Measurements from ENCODE around the gene KIT.
A peak's percentile ranks its signal among the peaks of the same experiment; 100 is the strongest.

KIT gene

DNA sequence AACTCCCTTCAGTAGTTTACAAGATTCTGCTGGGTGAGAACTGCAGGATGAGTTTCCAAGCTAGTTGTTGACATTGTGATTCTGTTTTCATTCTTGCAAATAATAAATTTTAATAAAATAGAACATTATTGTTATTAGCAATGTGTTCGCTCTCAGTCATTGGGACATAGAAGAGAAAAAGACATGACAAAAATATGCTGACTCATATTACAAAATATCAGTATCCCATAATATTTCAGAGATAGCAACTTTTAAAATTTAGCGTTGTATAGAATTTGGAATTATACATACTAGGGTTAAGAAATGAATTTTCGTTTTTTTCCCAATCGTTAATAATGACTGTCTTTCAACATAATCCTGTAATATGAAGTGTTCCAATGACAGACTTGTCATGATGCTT, 45.4 kb downstream of the KIT start:
- no peak for DNase-seq (ENCODE audit: low spot score)

DNA sequence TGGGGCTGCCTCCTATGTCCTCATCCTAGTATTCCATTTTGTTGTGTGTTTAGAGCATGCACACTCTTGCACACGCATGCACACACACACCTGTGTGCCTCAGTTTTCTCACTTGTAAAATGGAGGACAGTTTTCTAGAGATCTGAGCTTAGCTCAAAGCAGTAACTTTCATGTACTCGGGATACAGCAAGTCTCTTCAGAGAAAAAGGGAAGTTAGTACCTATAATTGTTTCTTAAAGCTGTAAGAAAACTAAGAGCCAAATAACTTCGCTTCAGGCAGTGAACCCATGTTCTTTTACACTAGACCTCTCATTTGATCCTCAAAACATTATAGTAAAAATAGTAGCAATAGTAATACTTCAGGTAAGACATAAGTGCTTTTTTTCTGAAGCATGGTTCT, 49.6 kb downstream of the KIT start:
- DNase-seq (ENCODE audit: low spot score), result no peak

DNA sequence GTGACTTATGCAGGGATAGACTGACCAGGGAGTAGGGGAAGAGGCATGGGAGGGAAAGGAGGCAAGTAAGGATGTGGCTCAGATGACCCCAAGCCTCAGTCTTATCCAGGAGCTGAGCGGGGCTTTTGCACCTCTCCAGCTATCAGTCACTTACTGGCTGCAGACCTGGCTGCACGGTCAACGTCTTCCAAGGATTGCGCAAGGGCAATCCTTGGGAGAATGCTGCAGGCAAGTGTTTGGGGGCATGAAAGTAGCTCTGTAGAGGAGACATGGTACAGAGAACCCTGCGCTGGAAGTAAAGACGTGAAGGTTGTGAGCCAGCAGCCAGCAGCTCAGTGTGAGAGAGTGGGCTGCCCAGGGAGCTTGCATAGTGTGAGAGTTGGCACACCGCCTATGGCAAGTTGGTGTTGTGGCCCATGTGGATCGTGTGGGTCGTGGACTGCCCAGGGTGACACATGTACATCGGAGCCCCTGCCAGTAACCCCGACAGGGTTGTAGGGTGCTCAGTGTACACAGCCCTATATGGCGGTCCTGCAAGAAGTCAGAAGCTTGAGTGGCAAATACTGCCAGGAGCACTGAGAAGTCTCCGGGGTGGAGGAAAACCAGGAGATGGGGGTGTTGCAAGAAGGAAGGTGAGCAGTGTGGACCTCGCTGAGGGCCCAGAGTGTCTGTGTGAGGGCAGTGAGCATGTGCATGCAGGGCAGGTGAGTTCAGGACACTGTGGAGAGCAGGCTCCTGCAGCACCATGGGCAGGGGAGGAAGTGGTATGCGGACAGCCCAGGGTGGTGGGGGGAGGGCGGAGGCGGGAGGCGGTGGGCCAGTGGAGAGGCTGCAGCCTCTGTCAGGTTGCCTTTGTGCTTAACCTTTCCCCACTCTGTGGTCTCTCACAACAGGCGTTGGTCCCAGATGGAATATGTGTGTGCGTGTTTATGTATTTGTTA, 50.9 kb downstream of the KIT start:
- no peak for DNase-seq (ENCODE audit: low spot score)

DNA sequence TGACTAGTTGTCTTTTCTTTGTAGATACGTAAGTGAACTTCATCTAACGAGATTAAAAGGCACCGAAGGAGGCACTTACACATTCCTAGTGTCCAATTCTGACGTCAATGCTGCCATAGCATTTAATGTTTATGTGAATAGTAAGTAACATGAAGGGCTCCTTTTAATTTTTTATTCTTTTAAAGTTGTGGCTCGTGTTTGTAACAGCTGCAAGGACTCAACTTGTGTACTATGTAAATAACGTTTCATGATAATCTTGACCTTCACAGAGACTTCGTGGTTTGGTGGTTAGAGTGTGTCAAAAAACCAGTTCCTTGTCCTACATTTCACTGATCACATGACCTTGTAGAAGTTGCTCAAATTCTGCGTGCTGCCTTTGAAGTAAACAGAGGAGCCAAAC, 51.6 kb downstream of the KIT start:
- DNase-seq (ENCODE audit: low spot score), result no peak

DNA sequence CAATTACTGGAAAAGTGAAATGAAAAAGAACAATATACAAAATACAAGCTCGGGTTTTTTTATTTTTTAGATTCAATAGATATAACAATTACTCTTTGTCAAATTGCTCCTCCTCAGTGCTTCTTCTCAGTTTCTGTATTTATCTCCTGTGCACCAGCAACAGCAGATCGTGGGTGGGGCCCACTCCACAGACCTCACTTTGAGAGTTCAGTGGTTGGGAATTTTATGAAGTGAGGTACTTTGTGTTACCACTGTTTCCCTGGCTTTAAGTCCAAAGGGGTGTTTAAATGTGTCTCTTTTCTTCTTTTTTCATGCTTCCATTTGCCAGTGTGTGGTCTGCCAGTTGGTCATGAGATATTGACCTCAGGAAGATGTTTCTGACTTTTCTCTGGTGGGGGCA, 54.4 kb downstream of the KIT start:
- DNase-seq (ENCODE audit: low spot score), result peak; percentile 40

DNA sequence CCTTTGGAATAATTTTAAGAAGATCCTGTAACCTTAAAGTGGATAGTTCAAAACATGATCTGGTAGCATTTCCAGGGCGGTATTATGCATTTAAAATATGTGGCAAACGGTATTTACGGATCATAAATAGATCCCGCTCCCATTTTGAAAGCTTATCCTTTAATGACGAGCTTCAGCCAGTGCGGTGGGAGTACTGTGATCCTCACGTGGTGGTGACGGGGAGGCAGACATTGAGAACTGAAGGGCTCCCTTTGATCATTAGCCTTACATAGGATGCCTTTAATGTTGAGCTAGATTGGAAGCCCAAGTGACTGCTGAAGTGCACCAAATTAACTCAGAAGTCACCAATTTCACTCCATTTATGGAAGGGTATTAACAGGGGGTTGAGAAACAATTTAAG, 56.9 kb downstream of the KIT start:
- DNase-seq (ENCODE audit: low spot score), result no peak

DNA sequence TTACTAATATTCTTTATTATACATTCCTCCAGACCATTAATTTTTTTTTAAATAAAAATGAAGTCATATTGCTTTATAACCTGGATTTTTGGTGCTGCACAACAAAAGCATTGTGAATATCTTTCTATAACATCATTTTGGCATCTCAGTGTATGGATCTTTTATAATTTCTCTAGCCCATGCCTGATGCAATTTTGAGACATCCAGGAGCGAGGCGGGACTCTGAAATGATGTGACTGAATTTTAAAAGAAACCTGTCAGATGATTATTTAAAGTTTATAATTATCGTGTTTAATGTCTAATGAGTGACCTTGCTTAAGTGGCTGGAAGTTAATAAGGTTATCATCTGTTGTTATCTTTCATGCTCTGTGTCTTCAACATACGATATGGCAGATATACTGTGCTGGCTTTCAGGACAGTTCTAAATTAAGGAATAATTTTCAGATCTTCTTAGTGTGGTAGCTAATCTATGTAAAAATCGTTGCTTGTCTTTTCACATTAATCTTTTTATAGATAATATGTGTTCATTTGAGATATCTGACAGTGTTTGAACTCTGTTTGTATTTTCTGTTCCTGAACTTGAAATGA, 58.8 kb downstream of the KIT start:
- DNase-seq (ENCODE audit: low spot score), result no peak

DNA sequence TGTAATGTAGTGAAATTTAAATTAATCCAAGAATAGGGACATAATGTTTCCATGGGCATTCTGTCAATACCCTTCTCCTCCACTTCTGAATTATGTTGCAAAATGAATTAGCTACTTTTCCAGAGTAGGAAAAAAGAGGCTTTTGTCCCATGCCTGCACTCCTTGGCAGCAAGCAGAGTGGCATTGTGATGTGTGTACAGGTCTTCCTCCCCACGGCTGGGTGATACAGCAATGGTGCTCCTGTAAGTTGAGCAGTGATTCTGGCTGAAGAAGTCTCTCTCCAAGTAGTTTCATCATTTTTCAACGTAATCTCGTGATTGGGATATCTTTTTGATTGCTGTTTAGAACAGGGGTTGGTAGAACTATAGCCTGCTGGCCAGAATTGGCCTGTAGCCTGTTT, 59.9 kb downstream of the KIT start:
- no peak for DNase-seq (ENCODE audit: low spot score)

DNA sequence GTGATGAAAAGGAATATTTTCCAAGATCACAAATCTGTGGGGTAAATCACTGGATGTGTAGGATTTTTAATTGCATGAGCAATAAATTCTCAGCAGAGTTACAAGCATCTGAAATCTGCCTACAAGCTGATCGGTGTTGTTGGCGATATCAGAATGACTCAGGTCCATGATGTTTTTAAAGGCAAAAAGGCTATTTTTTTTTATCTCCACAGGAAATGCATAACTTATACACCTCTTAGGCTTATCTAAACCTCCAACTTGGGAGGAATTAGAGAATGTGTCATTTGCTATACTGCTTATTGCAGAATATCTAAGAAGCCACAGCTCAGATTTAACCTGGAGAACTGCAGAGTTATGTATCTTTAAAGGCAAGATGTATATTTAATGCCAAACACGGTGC, 61.6 kb downstream of the KIT start:
- DNase-seq (ENCODE audit: low spot score), result no peak

DNA sequence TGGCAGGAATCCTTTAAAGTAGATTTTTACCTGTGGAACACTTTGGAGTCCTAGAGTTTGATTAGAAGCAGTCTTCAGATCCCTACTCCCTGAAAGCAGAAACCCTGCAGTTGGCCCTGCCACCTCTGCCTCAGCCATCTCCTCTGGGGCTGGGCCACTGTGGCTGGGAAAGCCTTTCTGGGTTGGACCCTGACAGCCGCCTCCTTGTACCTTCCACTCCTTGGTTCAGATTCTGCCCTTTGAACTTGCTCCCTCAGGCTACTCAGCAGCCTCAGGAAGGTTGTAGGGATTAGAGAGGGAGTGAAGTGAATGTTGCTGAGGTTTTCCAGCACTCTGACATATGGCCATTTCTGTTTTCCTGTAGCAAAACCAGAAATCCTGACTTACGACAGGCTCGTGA, 65.5 kb downstream of the KIT start:
- no peak for DNase-seq (ENCODE audit: low spot score)

DNA sequence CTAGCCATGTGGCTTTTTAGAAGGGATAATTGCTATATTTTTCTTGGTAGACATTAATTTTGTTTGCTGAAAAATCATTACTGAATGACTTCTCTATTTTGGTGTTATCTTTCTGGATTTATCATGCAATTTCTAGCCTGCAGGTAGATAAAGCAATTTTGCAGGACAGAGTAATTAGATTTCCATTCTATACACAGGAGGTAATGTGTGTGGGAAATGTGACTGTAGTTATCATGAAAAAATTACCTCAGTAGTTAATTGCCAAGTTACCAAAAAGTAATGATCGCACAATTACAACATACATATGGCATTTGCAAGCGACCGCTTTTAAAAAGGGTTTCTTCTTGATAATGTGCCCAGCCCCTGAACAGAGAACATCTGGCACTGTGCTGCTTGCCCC, 66.1 kb downstream of the KIT start:
- no peak for DNase-seq (ENCODE audit: low spot score)

DNA sequence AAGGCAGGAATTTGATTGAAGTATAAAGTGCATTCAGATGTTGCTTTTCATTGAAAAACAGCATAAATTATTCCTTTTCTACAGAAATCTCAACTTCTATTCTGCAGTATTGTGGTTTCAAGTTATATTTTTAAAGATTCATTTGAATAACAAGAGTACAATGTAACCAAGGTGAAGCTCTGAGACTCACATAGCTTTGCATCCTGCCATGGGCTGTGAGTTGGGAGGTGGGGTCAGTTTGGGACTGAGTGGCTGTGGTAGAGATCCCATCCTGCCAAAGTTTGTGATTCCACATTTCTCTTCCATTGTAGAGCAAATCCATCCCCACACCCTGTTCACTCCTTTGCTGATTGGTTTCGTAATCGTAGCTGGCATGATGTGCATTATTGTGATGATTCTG, 69.2 kb downstream of the KIT start:
- DNase-seq (ENCODE audit: low spot score), result no peak

DNA sequence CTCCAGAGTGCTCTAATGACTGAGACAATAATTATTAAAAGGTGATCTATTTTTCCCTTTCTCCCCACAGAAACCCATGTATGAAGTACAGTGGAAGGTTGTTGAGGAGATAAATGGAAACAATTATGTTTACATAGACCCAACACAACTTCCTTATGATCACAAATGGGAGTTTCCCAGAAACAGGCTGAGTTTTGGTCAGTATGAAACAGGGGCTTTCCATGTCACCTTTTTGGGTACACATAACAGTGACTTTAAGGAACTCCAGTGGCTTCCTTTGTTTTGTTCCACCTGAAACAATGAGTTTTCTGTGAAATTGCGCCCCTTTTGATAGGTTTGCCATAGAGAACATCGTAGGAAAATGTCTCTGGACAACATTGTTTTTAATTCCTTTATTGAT, 69.6 kb downstream of the KIT start:
- no peak for DNase-seq (ENCODE audit: low spot score)

DNA sequence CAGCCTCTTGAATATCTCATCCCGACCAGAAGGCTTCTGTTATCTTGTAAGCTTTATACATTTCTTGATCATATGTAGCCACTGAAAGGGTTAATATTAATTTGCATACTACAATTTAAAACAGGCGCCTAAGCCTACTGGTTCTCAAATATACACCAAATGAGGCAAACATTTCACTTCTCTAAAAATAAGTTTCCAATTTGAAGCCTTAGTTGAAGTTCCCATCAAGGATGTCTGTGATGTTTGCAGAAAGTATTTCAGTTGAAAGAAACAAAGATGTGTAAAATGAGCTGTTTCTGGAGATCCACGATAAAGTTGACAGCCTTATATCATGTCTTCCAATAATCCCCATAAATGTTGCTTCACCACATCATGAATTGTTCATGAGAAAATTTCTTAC, 70.6 kb downstream of the KIT start:
- DNase-seq (ENCODE audit: low spot score), result no peak

DNA sequence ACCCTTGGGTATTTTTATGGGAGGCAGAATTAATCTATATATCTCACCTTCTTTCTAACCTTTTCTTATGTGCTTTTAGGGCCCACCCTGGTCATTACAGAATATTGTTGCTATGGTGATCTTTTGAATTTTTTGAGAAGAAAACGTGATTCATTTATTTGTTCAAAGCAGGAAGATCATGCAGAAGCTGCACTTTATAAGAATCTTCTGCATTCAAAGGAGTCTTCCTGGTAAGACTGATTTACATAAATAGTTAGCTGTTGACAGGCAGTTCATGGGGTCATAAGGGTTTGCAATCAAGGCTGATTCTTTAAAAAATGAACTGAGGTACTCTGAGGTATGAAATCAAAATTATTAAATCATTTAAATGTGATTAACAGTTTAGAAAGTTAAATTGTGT, 71.5 kb downstream of the KIT start:
- no peak for DNase-seq (ENCODE audit: low spot score)

DNA sequence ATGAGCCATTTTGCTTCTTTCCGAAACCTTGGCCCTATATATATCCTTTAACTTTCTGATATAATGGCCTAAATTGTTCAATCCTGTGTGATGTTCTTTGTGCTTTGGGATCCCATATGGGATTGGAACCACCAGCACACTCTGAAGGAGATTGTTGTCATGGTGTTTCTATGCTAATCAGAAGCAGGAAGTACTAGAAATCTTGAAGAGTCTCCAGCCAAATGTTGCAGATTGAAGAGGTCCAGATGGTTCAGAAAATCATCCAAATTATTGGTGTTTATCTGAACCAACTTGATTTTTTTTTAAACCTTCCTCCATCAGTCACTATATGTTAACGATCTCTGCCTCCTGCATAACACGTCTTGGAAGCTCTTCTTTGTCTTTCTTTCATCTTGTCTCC, 72.8 kb downstream of the KIT start:
- DNase-seq (ENCODE audit: low spot score), result no peak

DNA sequence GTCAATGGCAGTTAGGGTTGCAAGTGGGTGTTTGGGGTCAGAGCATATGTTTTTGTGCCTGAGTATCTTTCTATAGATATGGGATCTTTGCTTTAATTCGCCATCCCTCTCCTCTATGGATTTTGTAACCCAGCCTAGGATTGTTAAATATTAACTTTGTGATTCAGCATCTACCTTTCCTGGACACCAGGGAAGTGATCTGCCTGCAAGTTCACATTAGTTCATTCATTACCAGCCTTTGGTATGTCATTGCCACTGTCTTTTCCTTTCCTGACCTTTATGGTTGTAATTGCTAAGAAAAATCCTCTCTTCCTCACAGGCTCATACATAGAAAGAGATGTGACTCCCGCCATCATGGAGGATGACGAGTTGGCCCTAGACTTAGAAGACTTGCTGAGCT, 73.8 kb downstream of the KIT start:
- DNase-seq (ENCODE audit: low spot score), result no peak

DNA sequence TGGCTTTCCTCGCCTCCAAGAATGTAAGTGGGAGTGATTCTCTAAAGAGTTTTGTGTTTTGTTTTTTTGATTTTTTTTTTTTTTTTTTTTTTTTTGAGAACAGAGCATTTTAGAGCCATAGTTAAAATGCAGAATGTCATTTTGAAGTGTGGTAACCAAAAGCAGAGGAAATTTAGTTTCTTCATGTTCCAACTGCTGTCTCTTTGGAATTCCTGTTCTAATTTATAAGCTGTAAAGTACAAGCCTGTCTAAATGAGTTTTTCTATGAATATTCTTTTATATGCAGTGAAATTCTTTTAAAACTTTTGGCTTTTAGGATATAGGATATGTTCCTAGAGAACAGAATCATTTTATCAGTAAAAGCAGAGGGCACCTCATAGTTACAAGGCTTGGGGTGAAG, 74.2 kb downstream of the KIT start:
- DNase-seq (ENCODE audit: low spot score), result no peak

DNA sequence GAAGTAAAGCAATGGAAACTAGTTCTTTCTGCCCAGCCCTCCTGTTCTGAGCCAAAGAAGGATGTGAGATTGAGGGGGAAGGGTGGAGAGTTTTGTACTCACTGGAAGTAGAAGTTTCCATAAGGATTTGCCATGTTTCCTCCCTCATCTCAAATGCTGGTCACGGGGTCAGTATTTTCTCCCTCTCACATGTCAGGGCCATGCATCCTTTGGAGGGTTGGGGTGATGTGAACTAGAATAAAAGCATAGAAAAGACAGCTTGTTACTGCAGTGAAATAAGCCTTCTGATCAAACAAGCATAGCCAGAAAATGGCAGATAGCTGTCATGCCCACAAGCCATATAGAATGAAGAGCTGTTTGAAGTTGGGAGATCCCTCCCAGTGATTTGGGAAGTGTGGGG, 79.7 kb downstream of the KIT start:
- DNase-seq (ENCODE audit: low spot score), result no peak

DNA sequence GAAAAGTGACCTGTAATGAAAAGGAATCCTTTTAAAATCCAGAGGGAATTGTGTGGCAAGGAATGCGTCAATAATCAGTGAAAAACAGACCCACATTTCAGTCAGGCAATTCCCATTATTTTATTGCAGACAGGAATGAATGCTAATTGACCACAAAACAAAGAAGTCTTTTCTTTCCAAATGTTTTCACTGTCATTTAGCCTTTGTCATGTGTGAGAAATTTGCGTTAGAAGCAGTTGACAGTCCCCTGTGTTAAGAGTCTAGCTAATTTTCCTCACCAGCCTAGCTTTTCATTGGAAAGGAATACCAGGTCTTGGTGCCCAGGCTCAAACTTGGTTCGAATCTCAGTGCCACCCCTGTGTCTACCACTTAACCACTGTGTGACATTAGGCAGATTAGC, 83.4 kb downstream of the KIT start:
- no peak for DNase-seq (ENCODE audit: low spot score)

DNA sequence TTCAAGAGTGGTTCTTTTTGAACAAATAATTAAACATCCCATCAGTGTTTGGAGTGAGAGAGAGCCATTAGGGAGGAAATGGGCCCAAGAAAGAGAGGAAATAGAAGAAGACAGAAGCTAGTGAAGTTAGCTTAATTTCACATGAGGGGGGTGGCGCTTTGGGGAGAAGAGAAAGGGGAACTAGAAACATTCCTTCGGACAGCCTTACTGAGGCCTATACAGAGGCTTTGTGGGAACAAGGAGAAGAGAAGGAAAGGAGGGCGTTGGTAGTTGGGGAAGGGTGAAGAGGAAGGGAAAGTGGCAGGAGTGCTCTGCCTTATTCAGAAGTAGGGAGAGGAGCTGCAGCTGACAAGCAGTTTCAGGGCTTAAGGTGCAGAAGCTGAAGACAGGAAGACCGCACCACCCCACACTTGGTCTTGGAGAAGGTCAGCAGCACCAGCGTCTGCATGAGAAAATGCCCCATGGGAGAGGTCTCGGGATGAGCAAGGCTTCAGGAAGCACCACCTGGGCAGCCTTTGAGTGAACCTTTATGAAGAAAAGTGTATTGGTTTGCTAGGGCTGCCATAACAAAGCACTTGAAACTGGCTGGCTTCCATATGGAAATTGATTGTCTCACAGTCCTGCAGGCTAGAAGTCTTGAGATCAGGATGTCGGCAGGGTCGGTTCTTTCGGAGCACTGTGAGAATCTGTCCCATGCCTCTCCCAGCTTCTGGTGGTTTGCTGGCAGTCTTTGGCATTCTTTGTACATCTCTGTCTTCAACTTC, 85.1 kb downstream of the KIT start:
- no peak for DNase-seq (ENCODE audit: low spot score)

DNA sequence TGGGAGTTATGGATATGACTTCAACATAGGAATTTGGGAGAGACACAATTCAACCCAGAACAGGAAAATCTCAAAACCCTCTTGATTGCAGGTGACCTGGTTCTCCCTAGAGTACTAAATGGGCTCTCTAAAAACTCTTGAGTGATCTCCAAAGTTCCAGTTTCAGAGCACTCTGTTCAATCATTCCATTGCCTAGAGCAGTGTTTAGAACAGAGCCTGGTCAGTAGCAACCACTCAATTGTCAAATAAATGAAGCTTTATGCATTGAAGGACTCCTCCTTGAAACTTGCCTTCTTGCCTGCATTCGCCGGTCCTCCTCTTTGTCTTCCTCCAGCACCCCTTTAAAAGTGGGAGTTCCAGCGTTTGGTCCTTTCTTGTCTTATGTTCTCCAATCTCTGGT, 85.8 kb downstream of the KIT start:
- no peak for DNase-seq (ENCODE audit: low spot score)

DNA sequence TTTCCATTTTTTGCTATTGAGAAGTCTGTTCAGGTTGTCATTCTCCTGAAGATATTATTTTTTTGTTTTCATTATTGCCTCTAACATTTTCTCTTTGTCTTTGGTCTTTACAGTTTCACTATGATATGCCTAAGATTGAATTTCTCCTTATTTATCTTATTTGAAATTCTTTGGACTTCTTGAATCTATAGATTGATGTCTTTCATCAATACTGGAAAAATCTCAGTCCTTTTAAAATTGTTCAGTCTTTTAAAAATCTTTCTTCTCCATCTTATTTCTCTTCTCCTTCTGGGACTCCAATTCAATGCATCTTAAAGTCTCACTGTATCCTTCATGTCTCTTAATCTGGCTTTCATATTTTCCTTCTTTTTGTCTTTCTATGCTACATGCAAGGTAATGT, 86.7 kb downstream of the KIT start:
- DNase-seq (ENCODE audit: low spot score), result no peak
